GM13976 (cell line): ENCODE measurements around the gene PTRHD1.

Experiments used
- DNase-seq: peaks from one replicate; pipeline ENCODE4 v3.0.0; 2012; ENCODE audit warnings: low spot score
- CTCF ChIP-seq: IDR thresholded peaks from 2 replicates; pipeline ENCODE4 v1.5.1; 2012; ENCODE audit warnings: borderline replicate concordance, mild to moderate bottlenecking; ENCODE audit not compliant: insufficient read depth; ENCODE audit errors: extremely low read depth, missing control alignments, control extremely low read depth
- in situ Hi-C: fragments of 300-500 bp; cut with MboI; formaldehyde crosslinking; loops from one replicate; pipeline ENCODE4 v1.12.0; 2022; ENCODE audit warnings: low sequenced_read_pairs, mixed read lengths, inconsistent platforms; ENCODE audit not compliant: unreplicated experiment

The PTRHD1 gene

DNA sequence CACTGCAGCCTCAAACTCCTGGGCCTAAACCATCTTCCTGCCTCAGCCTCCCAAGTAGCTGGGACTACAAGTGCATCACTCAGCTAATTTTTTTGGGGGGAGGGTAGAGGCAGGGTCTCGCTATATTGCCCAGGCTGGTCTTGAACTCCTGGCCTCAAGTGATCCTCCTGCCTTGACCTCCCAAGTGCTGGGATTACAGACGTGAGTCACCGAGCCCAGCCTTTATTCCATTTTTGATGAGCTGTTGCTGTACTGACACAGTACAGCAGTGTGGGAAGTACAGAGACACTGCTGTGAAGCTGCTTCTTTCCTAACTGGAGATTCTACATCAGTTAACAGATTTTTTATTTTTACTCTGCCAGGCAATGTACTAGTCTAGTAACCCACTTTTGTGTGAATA lies 18.8 kb downstream of the PTRHD1 start:
- no peak for TF ChIP-seq CTCF
- in situ Hi-C loops, result no loop called here

GRCh38 chr2:24771764-24772586 lies 21.2 kb downstream of the PTRHD1 start:
- TF ChIP-seq CTCF, result no peak
- DNase-seq, result no peak
- in situ Hi-C loops, result no loop called here

More for the DNA sequence above, 18.8 kb downstream of the PTRHD1 start:
- DNase-seq, result no peak

- no peak for DNase-seq
- no peak for TF ChIP-seq CTCF
- in situ Hi-C loops, result no loop called here
Measured at GRCh38 chr2:24771061-24771460, 22.1 kb downstream of the PTRHD1 start.

DNA sequence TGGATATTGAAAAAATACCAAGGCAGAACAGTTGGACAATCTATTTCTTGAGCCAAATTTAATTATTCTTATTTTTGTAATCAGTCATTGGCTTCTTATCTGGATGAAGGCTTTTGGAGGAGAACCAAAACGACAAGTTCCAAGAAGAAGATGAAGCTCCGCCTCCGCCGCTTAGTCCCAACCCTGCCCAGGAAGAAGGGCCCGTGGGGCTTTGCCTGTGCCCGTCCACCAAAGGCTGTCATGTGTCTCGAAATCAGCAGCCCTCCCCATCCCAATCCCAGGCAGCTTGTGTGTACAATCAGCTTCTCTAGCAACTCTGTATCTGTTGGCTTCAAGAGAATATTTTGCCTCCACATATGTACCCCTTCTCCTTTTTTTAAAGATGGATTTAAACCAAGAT lies 24.6 kb downstream of the PTRHD1 start:
- DNase-seq, result no peak
- in situ Hi-C loops, result no loop called here

GRCh38 chr2:24768013-24768412 lies 25.2 kb downstream of the PTRHD1 start:
- in situ Hi-C loops, result no loop called here
- no peak for TF ChIP-seq CTCF

More for the DNA sequence above, 24.6 kb downstream of the PTRHD1 start:
- no peak for TF ChIP-seq CTCF

DNA sequence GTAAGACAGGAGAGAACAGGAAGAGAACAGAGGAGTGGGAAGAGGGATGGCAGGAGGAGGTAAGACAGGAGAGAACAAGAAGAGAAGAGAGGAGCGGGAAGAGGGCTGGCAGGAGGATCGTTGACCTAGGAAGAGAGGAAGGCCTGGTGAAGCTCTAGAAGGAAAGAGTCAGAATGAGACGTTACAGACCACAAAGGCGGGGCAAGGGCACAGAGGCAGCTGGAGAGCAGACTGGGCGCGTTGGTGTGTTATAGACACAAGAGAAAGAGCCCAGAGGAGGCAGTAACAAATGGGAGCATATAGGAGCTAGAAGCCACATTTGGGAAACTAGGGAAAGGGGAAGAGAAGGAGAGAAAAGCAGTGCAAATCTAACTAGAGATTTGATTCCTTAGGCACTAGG lies 26.6 kb downstream of the PTRHD1 start:
- in situ Hi-C loops, result no loop called here
- no peak for DNase-seq
- no peak for TF ChIP-seq CTCF

More at GRCh38 chr2:24768013-24768412, 25.2 kb downstream of the PTRHD1 start:
- no peak for DNase-seq
